AG04450 (cell line): Measurements from ENCODE around the gene MACC1. TPM values are rescaled to one million over a fixed set of nuclear protein-coding genes. Genes with fewer than 3 reads are reported as not detected.

Source experiments
- CTCF ChIA-PET: fragments of 300-600, 350-600 bp; formaldehyde crosslinking; extraction: SDS; loops from one replicate; lab custom pipeline; 2022; ENCODE audit warnings: antibody characterized with exemption, inconsistent platforms; lab: Charles Lee
- POLR2A ChIA-PET: fragments of 350-600 bp; formaldehyde crosslinking; extraction: SDS; loops from one replicate; lab custom pipeline; 2021; ENCODE audit warnings: antibody characterized with exemption, inconsistent platforms; lab: Yijun Ruan, JAX
- DNase-seq: peaks from one replicate; pipeline ENCODE4 v3.0.0-alpha.2; 2011; ENCODE audit warnings: low read depth, low spot score
- H3K27ac ChIP-seq: one replicate; pipeline ENCODE4 v1.5.1; 2012; ENCODE audit warnings: low read depth, low read length, control low read depth
- H3K27me3 ChIP-seq: one replicate; pipeline ENCODE4 v1.6.0; 2012; ENCODE audit warnings: low read length; ENCODE audit not compliant: control insufficient read depth, insufficient read depth
- H3K4me3 ChIP-seq: 2 replicates; pipeline ENCODE4 v1.5.1; 2011; ENCODE audit warnings: mild to moderate bottlenecking, low read depth, low read length, control low read depth
- H3K9me3 ChIP-seq: 2 replicates; pipeline ENCODE4 v1.5.1; 2012; ENCODE audit warnings: low read length; ENCODE audit not compliant: control insufficient read depth, insufficient read depth
- CTCF ChIP-seq: IDR thresholded peaks from 2 replicates; pipeline ENCODE4 v1.5.1; 2011; ENCODE audit warnings: low read depth, low read length, control low read depth, inconsistent platforms
- polyA plus RNA-seq: library from polyadenylated mRNA; depleted of rRNA; stranded (reverse); fragments of >200 nt; gene quantifications from 2 replicates; pipeline ENCODE4 v1.2.3, GENCODE V29; 2011

MACC1 gene
- polyA plus RNA-seq, 1 experiment: 0.07 TPM

GRCh38 chr7:20158684-20159083 lies 58.5 kb downstream of the MACC1 start:
- TF ChIP-seq CTCF: peak; percentile 35
- no peak overlapping the region for H3K27ac ChIP-seq
- no peaks in the 10 kb centered on the region for H3K27me3 ChIP-seq
- no peak for DNase-seq
- H3K9me3 ChIP-seq: no peaks in the 10 kb centered on the region
- no peak overlapping the region for H3K4me3 ChIP-seq
- CTCF ChIA-PET: interaction anchor here (0.9 to 2.1 kb wide), 4 partner anchors 10 to 438 kb away, joined by 3 to 13 read pairs (median 4); no protein-coding TSS in a partner anchor
- POLR2A ChIA-PET: no interaction called here

GRCh38 chr7:20157456-20157855 lies 59.7 kb downstream of the MACC1 start:
- no peaks in the 10 kb centered on the region for H3K27me3 ChIP-seq
- no peak overlapping the region for H3K4me3 ChIP-seq
- CTCF ChIA-PET: no interaction called here
- TF ChIP-seq CTCF: no peak
- POLR2A ChIA-PET: no interaction called here
- H3K9me3 ChIP-seq: no peaks in the 10 kb centered on the region
- DNase-seq: no peak
- no peak overlapping the region for H3K27ac ChIP-seq

- no peaks in the 10 kb centered on the region for H3K9me3 ChIP-seq
- H3K27ac ChIP-seq: no peak overlapping the region
- ChIA-PET POLR2A (no interaction called here), CTCF (interaction anchor here (1.1 to 1.4 kb wide), 2 partner anchors 19 to 444 kb away, joined by 3 read pairs; no protein-coding TSS in a partner anchor)
- H3K27me3 ChIP-seq: no peaks in the 10 kb centered on the region
- no peak for TF ChIP-seq CTCF
- DNase-seq: peak; percentile 59
- H3K4me3 ChIP-seq: no peak overlapping the region
These were observed 63.2 kb downstream of the MACC1 start for GRCh38 chr7:20153999-20154398.

- CTCF ChIA-PET: interaction anchor here (1.4 kb wide), 1 partner anchor 445 kb away, joined by 3 read pairs; no protein-coding TSS in a partner anchor
- POLR2A ChIA-PET: no interaction called here
These were observed 63.6 kb downstream of the MACC1 start for GRCh38 chr7:20153567-20153966.

DNA sequence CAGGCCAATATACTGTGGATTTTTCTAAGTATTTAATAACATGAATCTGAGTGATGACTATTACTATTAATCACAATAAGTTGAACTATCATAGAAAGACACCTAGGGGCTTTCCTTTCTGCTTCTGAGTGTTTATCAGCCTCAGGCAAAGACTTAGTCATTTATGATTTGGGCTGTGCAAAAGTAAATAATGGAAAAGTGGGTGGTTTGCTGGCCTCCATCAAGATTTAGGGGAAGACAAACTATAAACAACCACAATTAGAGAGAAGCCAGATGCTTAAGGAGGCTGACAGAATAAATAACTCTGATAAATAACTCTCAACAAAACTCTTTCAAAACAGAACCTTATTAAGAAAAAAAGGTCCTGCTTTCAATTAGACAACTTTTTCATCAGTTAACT lies 64.7 kb downstream of the MACC1 start:
- no peak for DNase-seq
- Histone ChIP-seq H3K27ac (no peak overlapping the region), H3K27me3 (no peaks in the 10 kb centered on the region), H3K9me3 (no peaks in the 10 kb centered on the region), H3K4me3 (no peak overlapping the region)
- no peak for TF ChIP-seq CTCF
- ChIA-PET CTCF (interaction anchor here (1.7 kb wide), 1 partner anchor 20 kb away, joined by 6 read pairs; no protein-coding TSS in a partner anchor), POLR2A (no interaction called here)

More at GRCh38 chr7:20153567-20153966, 63.6 kb downstream of the MACC1 start:
- no peak overlapping the region for H3K27ac ChIP-seq
- H3K4me3 ChIP-seq: no peak overlapping the region
- no peak for TF ChIP-seq CTCF
- H3K27me3 ChIP-seq: no peaks in the 10 kb centered on the region
- H3K9me3 ChIP-seq: no peaks in the 10 kb centered on the region
- no peak for DNase-seq
